ENCODE results near the gene CYB5R4. TPM values are rescaled to one million over a fixed set of nuclear protein-coding genes. Genes with fewer than 3 reads are reported as not detected.

CYB5R4 gene
- total RNA-seq, 2 experiments from 2014 or later, result 15.5 to 16.3 TPM

DNA sequence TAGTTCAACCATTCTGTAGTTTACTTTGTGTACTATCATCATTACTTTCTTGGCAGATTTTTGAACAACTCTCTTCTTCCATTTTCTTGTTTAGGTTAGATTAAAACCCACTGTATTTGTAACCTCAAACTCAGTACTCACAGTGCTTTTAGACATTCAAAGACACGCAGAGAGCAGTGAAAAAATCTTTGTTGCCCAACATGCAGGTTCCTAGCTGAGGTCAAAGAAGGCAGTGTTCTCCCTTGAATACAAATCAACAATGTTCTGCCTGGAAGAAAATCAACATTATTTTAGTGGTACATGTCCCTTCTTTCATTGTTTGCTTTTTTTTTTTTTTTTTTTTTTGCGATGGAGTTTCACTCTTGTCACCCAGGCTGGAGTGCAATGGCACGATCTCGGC lies 11.2 kb downstream of the CYB5R4 start:
- Histone ChIP-seq H3K4me1 (ENCODE audit: insufficient read depth, low read length) (peaks cover 2% of the 10 kb centered on the region), H3K36me3 (ENCODE audit: insufficient read depth, low read length) (peaks cover 33% of the 10 kb centered on the region), H3K27me3 (ENCODE audit: control insufficient read depth in 1 of 2, insufficient read depth in 2 of 2, low read length in 2 of 2) (no peaks in the 10 kb centered on the region), H3K27ac (ENCODE audit: low read depth in 1 of 2, low read length in 2 of 2) (no peak overlapping the region), H3K4me3 (ENCODE audit: low read length) (no peak overlapping the region), H3K9me3 (ENCODE audit: control insufficient read depth in 1 of 2, insufficient read depth in 1 of 2, low read length in 2 of 2) (peaks cover 6 to 21% of the 10 kb centered on the region in 2 experiments)
- ATAC-seq (ENCODE audit: poor library complexity) (no peak), DNase-seq (no peak)
- intact Hi-C loops (cut with DNase I, micrococcal nuclease), result no loop called here
- no peak for TF ChIP-seq CTCF (IDR thresholded peaks at IDR 0.05)
- POLR2A ChIA-PET, result no interaction called here
- Mint-ChIP-seq H3K36me3 (ENCODE audit: low read depth) (peaks cover 70% of the 10 kb centered on the region), H3K9me3 (peaks cover 6% of the 10 kb centered on the region), H3K27ac (no peak overlapping the region), H3K4me3 (no peak overlapping the region), H3K27me3 (no peaks in the 10 kb centered on the region), H3K4me1 (ENCODE audit: low read depth) (peaks cover 60% of the 10 kb centered on the region)
- CTCF ChIA-PET, result no interaction called here

- Histone ChIP-seq H3K4me3 (ENCODE audit: low read length) (no peak overlapping the region), H3K36me3 (ENCODE audit: insufficient read depth, low read length) (peaks cover 15% of the 10 kb centered on the region), H3K27ac (ENCODE audit: low read depth in 1 of 2, low read length in 2 of 2) (no peak overlapping the region), H3K9me3 (ENCODE audit: control insufficient read depth in 1 of 2, insufficient read depth in 1 of 2, low read length in 2 of 2) (peaks cover 2 to 7% of the 10 kb centered on the region in 2 experiments), H3K4me1 (ENCODE audit: insufficient read depth, low read length) (peaks cover 2% of the 10 kb centered on the region), H3K27me3 (ENCODE audit: control insufficient read depth in 1 of 2, insufficient read depth in 2 of 2, low read length in 2 of 2) (no peaks in the 10 kb centered on the region)
- ChIA-PET CTCF (no interaction called here), POLR2A (no interaction called here)
- H3K27ac Mint-ChIP-seq, result no peak overlapping the region
- no peaks in the 10 kb centered on the region for H3K9me3 Mint-ChIP-seq
- peaks cover 56% of the 10 kb centered on the region for H3K36me3 Mint-ChIP-seq (ENCODE audit: low read depth)
- no peak for ATAC-seq (ENCODE audit: poor library complexity)
- no peak overlapping the region for H3K4me3 Mint-ChIP-seq
- intact Hi-C loops (cut with DNase I, micrococcal nuclease), result no loop called here
- peaks cover 60% of the 10 kb centered on the region for H3K4me1 Mint-ChIP-seq (ENCODE audit: low read depth)
- no peak for TF ChIP-seq CTCF (IDR thresholded peaks at IDR 0.05)
- DNase-seq, result no peak
- no peaks in the 10 kb centered on the region for H3K27me3 Mint-ChIP-seq
Measured at GRCh38 chr6:83872386-83873118, 13.1 kb downstream of the CYB5R4 start.

DNA sequence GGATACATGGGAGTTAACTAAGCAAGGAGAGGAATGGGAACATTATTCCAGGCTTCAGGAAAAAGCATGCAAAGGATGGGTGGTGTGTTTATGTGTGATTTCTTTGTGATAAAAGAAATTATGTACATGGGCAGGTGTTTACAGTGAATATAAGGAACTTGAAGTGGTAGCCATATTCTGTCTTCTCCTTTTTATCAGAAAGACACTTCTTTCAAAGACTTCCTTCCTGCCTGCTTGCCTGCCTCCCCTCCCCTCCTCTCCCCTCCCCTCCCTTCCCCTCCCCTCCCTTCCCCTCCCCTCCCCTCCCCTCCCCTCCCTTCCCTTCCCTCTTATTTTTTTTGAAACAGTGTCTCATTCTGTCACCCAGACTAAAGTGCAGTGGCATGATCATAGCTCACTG lies 14.4 kb downstream of the CYB5R4 start:
- H3K36me3 Mint-ChIP-seq (ENCODE audit: low read depth), result peaks cover 43% of the 10 kb centered on the region
- H3K27ac ChIP-seq (ENCODE audit: low read depth in 1 of 2, low read length in 2 of 2), result no peak overlapping the region
- H3K4me3 ChIP-seq (ENCODE audit: low read length), result no peak overlapping the region
- CTCF ChIA-PET, result no interaction called here
- peaks cover 58% of the 10 kb centered on the region for H3K4me1 Mint-ChIP-seq (ENCODE audit: low read depth)
- H3K9me3 Mint-ChIP-seq, result no peaks in the 10 kb centered on the region
- TF ChIP-seq CTCF (IDR thresholded peaks at IDR 0.05), result no peak
- DNase-seq, result no peak
- intact Hi-C loops (cut with DNase I, micrococcal nuclease), result no loop called here
- ATAC-seq (ENCODE audit: poor library complexity), result no peak
- no peaks in the 10 kb centered on the region for H3K27me3 Mint-ChIP-seq
- H3K4me3 Mint-ChIP-seq, result peak overlapping the region; percentile 1
- H3K27me3 ChIP-seq (ENCODE audit: control insufficient read depth in 1 of 2, insufficient read depth in 2 of 2, low read length in 2 of 2), result no peaks in the 10 kb centered on the region
- H3K4me1 ChIP-seq (ENCODE audit: insufficient read depth, low read length), result peaks cover 3% of the 10 kb centered on the region
- H3K27ac Mint-ChIP-seq, result no peak overlapping the region
- POLR2A ChIA-PET, result no interaction called here
- H3K36me3 ChIP-seq (ENCODE audit: insufficient read depth, low read length), result peaks cover 5% of the 10 kb centered on the region
- no peaks in the 10 kb centered on the region for H3K9me3 ChIP-seq (ENCODE audit: control insufficient read depth in 1 of 2, insufficient read depth in 1 of 2, low read length in 2 of 2)

Measured in CD4-positive, alpha-beta T cell (primary cell).